Sigmoid colon (tissue), 7 donors: ENCODE data around the gene MYO7A. TPM values are rescaled to one million over a fixed set of nuclear protein-coding genes. Genes with fewer than 3 reads are reported as not detected.

Experiments
- DNase-seq: peaks from one replicate; pipeline ENCODE4 v3.0.0-alpha.2; 2019
- H3K27ac ChIP-seq, 4 donors: fragments of 200-600 bp; sonication (generic); one replicate each; pipeline ENCODE4 v1.5.1; 2016 to 2019; ENCODE audit warnings: mild to moderate bottlenecking in 1 of 4
- H3K27me3 ChIP-seq, 3 donors: fragments of 200-600 bp; sonication (generic); one replicate each; pipeline ENCODE4 v1.5.1; 2019; ENCODE audit warnings: mild to moderate bottlenecking in 1 of 3
- H3K36me3 ChIP-seq, 4 donors: fragments of 200-600 bp; sonication (generic); one replicate each; pipeline ENCODE4 v1.5.1; 2016 to 2019
- H3K4me1 ChIP-seq, 4 donors: fragments of 200-600 bp; sonication (generic); one replicate each; pipeline ENCODE4 v1.5.1; 2017 to 2019
- H3K4me3 ChIP-seq, 4 donors: fragments of 200-600 bp; sonication (generic); one replicate each; pipeline ENCODE4 v1.5.1; 2017 to 2019; ENCODE audit warnings: mild to moderate bottlenecking in 2 of 4, moderate library complexity in 1 of 4
- H3K9me3 ChIP-seq, 4 donors: fragments of 200-600 bp in 3 of 4; sonication (generic) in 3 of 4; one replicate each; pipeline versions ENCODE4 v1.5.1 to v1.6.1; 2013 to 2019
- CTCF ChIP-seq, 4 experiments: fragments of 450-650 bp in 3 of 4; fragments of 200-600 bp in 1 of 4; IDR thresholded peaks; one replicate each; pipeline ENCODE4 v1.5.1; 2016 to 2019; ENCODE audit warnings: antibody characterized with exemption in 4 of 4, mild to moderate bottlenecking in 3 of 4, moderate library complexity in 2 of 4
- EP300 ChIP-seq, 4 donors: sonication (generic); formaldehyde crosslinking; IDR thresholded peaks; one replicate each; pipeline ENCODE4 v1.6.1; 2017; ENCODE audit warnings: antibody characterized with exemption in 4 of 4
- POLR2A ChIP-seq, 2 donors: fragments of 450-650 bp; IDR thresholded peaks; one replicate each; pipeline ENCODE4 v1.6.1; 2016; ENCODE audit warnings: antibody characterized with exemption in 2 of 2, mild to moderate bottlenecking in 2 of 2, moderate library complexity in 2 of 2
- POLR2AphosphoS5 ChIP-seq, 4 donors: sonication (generic); formaldehyde crosslinking; IDR thresholded peaks; one replicate each; pipeline ENCODE4 v1.6.1; 2017; ENCODE audit warnings: antibody characterized with exemption in 4 of 4
- WGBS, 2 donors: extraction: QIAGEN DNeasy Blood & Tissue Kit; methylation state at CpG; one replicate each; pipeline ENCODE4 v1.1.7; 2013; 5-methylcytosine and 5-hydroxymethylcytosine counted together
- intact Hi-C: fragments of 100-400 bp; cut with DNase I; formaldehyde crosslinking; loops from one replicate; pipeline ENCODE4 v1.15.1; 2023
- polyA plus RNA-seq, 3 donors: library from polyadenylated mRNA; stranded (reverse); fragments of 200-250 nt; gene quantifications; one replicate each; pipeline ENCODE4 v1.2.3, GENCODE V29; 2013
- total RNA-seq, 4 donors: library from RNA; depleted of rRNA; stranded (reverse); fragments of >200 nt; gene quantifications; one replicate each; pipeline ENCODE4 v1.1.0, GENCODE V29; 2016
- donor health status: healthy with polysubstance abuse.
- donor health status: Bipolar disorder and iron deficiency.
- donor health status: healthy.

Gene MYO7A
- total and polyA plus RNA-seq, 7 donors = 1.8 to 12.8 (median 7.7) TPM

GRCh38 chr11:77106759-77107158 lies 21.3 kb upstream of the MYO7A start:
- WGBS, 2 donors = 96 to 97% methylated on average over 13 of the region's 13 CpGs
- H3K36me3 ChIP-seq = peaks cover 0 to 5% (median 0%) of the 10 kb centered on the region in 4 donors
- no peaks in the 10 kb centered on the region for H3K9me3 ChIP-seq
- peaks cover 0 to 18% (median 16%) of the 10 kb centered on the region in 4 donors for H3K4me1 ChIP-seq
- H3K4me3 ChIP-seq = no peak overlapping the region
- H3K27ac ChIP-seq = no peak overlapping the region
- H3K27me3 ChIP-seq = no peaks in the 10 kb centered on the region
- TF ChIP-seq EP300 (IDR thresholded peaks at IDR 0.05) (no peak), CTCF (IDR thresholded peaks at IDR 0.05) (no peak), POLR2A (IDR thresholded peaks at IDR 0.05) (no peak), POLR2AphosphoS5 (IDR thresholded peaks at IDR 0.05) (no peak)
- DNase-seq = no peak
- intact Hi-C loops = no loop called here

- 14 to 54% methylated on average over 3 of the region's 3 CpGs for WGBS, 2 donors
- H3K27me3 ChIP-seq = no peaks in the 10 kb centered on the region
- no peak overlapping the region for H3K27ac ChIP-seq
- peaks cover 0 to 18% (median 16%) of the 10 kb centered on the region in 4 donors for H3K4me1 ChIP-seq
- H3K4me3 ChIP-seq = no peak overlapping the region
- H3K36me3 ChIP-seq = peaks cover 0 to 3% (median 0%) of the 10 kb centered on the region in 4 donors
- TF ChIP-seq POLR2A (IDR thresholded peaks at IDR 0.05) = no peak
- TF ChIP-seq EP300 (IDR thresholded peaks at IDR 0.05) = no peak
- no peak for TF ChIP-seq CTCF (IDR thresholded peaks at IDR 0.05)
- no peak for TF ChIP-seq POLR2AphosphoS5 (IDR thresholded peaks at IDR 0.05)
- H3K9me3 ChIP-seq = no peaks in the 10 kb centered on the region
- intact Hi-C loops = no loop called here
- no peak for DNase-seq
These were observed 20.1 kb upstream of the MYO7A start for GRCh38 chr11:77107950-77108349.

- H3K36me3 ChIP-seq = no peaks in the 10 kb centered on the region
- H3K4me3 ChIP-seq = no peak overlapping the region
- H3K4me1 ChIP-seq = peaks cover 0 to 18% (median 16%) of the 10 kb centered on the region in 4 donors
- no peak overlapping the region for H3K27ac ChIP-seq
- no peaks in the 10 kb centered on the region for H3K27me3 ChIP-seq
- no peaks in the 10 kb centered on the region for H3K9me3 ChIP-seq
- WGBS, 2 donors = 18 to 63% methylated on average over 9 of the region's 9 CpGs
- TF ChIP-seq EP300 (IDR thresholded peaks at IDR 0.05) (no peak), CTCF (IDR thresholded peaks at IDR 0.05) (no peak), POLR2AphosphoS5 (IDR thresholded peaks at IDR 0.05) (no peak), POLR2A (IDR thresholded peaks at IDR 0.05) (no peak)
- no peak for DNase-seq
- intact Hi-C loops = no loop called here
These were observed 19.6 kb upstream of the MYO7A start for GRCh38 chr11:77108436-77108835.

- intact Hi-C loops = no loop called here
- no peak overlapping the region for H3K4me3 ChIP-seq
- no peaks in the 10 kb centered on the region for H3K9me3 ChIP-seq
- 73 to 82% methylated on average over 11 of the region's 11 CpGs for WGBS, 2 donors
- TF ChIP-seq POLR2A (IDR thresholded peaks at IDR 0.05) (no peak), EP300 (IDR thresholded peaks at IDR 0.05) (no peak), CTCF (IDR thresholded peaks at IDR 0.05) (no peak), POLR2AphosphoS5 (IDR thresholded peaks at IDR 0.05) (no peak)
- H3K36me3 ChIP-seq = no peaks in the 10 kb centered on the region
- peak overlapping the region in 1 of 4 donors; percentile 27 for H3K27ac ChIP-seq
- no peak for DNase-seq
- H3K4me1 ChIP-seq = peaks cover 0 to 18% (median 16%) of the 10 kb centered on the region in 4 donors
- H3K27me3 ChIP-seq = no peaks in the 10 kb centered on the region
These were observed 18.6 kb upstream of the MYO7A start for GRCh38 chr11:77109236-77110019.
